Stimulated activated CD4-positive, alpha-beta T cell treated with anti-CD3 and anti-CD28 coated beads, Interleukin-4, amount 100 ng/mL, for 4 hours (primary cell): ENCODE results near the gene CDX2.

ENCODE experiments used
- DNase-seq, 2 experiments: peaks; one replicate each; pipeline ENCODE4 v3.0.0-alpha.2; 2020

The CDX2 gene

GRCh38 chr13:27913160-27913559 is 56.0 kb downstream of the CDX2 start:
- no peak for DNase-seq

GRCh38 chr13:27911521-27911920 is 57.6 kb downstream of the CDX2 start:
- no peak for DNase-seq
